OCI-LY3 (cell line): ENCODE results near the gene CD33.

ENCODE experiments used
- EZH2phosphoT487 ChIP-seq: fragments of 200-600 bp; shearing (Covaris generic); IDR thresholded peaks from 2 replicates; pipeline ENCODE4 v1.6.1; 2018; ENCODE audit warnings: antibody characterized with exemption, mixed run types, low read depth
- TF ChIP-seq, protein P1 (sequence below): fragments of 200-600, 300-600 bp; sonication (generic); IDR thresholded peaks from 2 replicates; pipeline ENCODE4 v1.5.1; 2014; ENCODE audit warnings: antibody characterized with exemption, low read length, low read depth

- TF ChIP-seq, protein P1, sequence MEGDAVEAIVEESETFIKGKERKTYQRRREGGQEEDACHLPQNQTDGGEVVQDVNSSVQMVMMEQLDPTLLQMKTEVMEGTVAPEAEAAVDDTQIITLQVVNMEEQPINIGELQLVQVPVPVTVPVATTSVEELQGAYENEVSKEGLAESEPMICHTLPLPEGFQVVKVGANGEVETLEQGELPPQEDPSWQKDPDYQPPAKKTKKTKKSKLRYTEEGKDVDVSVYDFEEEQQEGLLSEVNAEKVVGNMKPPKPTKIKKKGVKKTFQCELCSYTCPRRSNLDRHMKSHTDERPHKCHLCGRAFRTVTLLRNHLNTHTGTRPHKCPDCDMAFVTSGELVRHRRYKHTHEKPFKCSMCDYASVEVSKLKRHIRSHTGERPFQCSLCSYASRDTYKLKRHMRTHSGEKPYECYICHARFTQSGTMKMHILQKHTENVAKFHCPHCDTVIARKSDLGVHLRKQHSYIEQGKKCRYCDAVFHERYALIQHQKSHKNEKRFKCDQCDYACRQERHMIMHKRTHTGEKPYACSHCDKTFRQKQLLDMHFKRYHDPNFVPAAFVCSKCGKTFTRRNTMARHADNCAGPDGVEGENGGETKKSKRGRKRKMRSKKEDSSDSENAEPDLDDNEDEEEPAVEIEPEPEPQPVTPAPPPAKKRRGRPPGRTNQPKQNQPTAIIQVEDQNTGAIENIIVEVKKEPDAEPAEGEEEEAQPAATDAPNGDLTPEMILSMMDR: no peak
- no peak for TF ChIP-seq EZH2phosphoT487
Observed at GRCh38 chr19:51250786-51251467, 26.0 kb downstream of the CD33 start, which contains the start of gene SIGLECL1.
